Measurements from ENCODE around the gene DYNLT4.

DNA sequence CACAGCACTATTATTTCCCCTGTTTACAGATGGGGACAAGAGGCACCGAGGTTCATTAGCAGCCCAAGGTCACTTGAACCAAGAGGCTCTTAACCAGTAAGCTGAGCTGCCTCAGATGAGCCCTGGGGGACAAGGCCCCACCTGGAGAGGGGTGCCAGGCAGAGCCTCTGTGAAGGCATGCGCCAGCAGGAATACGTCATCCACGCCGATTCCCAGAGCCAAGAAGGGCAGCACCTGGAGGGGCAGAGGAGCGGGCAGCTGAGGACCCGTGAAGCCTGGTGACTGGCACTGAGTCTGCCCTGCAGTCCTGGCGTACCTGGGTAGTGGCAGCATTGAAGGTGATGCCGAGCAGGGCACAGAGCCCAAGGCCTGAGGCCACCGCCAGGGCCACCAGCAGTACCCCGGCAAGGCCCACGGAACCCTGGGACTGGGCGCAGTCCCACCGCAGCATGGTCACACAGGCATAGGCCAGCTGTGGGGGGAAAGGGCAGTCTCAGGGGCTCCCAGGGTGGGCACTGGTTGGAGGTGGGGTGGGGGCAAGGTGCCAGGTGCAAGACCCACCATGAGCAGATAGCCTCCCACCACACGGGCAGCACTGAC, 21.8 kb upstream of the DYNLT4 start:
- TF ChIP-seq, protein P1, sequence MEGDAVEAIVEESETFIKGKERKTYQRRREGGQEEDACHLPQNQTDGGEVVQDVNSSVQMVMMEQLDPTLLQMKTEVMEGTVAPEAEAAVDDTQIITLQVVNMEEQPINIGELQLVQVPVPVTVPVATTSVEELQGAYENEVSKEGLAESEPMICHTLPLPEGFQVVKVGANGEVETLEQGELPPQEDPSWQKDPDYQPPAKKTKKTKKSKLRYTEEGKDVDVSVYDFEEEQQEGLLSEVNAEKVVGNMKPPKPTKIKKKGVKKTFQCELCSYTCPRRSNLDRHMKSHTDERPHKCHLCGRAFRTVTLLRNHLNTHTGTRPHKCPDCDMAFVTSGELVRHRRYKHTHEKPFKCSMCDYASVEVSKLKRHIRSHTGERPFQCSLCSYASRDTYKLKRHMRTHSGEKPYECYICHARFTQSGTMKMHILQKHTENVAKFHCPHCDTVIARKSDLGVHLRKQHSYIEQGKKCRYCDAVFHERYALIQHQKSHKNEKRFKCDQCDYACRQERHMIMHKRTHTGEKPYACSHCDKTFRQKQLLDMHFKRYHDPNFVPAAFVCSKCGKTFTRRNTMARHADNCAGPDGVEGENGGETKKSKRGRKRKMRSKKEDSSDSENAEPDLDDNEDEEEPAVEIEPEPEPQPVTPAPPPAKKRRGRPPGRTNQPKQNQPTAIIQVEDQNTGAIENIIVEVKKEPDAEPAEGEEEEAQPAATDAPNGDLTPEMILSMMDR (IDR thresholded peaks at IDR 0.05), result no peak
- TF ChIP-seq EP300 (IDR thresholded peaks at IDR 0.05), result no peak
- TF ChIP-seq POLR2AphosphoS5 (IDR thresholded peaks at IDR 0.05), result no peak
